Measurements from ENCODE around the gene FNDC3B. TPM values are rescaled to one million over a fixed set of nuclear protein-coding genes. Genes with fewer than 3 reads are reported as not detected.

The FNDC3B gene
- polyA plus RNA-seq, 1 donor, result 25.9 TPM

- Histone ChIP-seq H3K4me1 (ENCODE audit: control insufficient read depth, insufficient read depth, low read length) (peaks cover 8% of the 10 kb centered on the region), H3K27ac (ENCODE audit: low read length) (no peak overlapping the region), H3K36me3 (ENCODE audit: control insufficient read depth, insufficient read depth, low read length) (peaks cover 15% of the 10 kb centered on the region), H3K9me3 (ENCODE audit: control insufficient read depth, low read depth, low read length) (no peaks in the 10 kb centered on the region), H3K4me3 (ENCODE audit: low read length) (no peak overlapping the region), H3K27me3 (ENCODE audit: control insufficient read depth, insufficient read depth, low read length) (no peaks in the 10 kb centered on the region)
- no CpG with 5 or more reads among the region's 2 CpGs for WGBS (ENCODE audit: insufficient coverage, low lambda C conversion rate)
- DNase-seq, result no peak
These were observed 13.0 kb downstream of the FNDC3B start for GRCh38 chr3:172052405-172052804.

DNA sequence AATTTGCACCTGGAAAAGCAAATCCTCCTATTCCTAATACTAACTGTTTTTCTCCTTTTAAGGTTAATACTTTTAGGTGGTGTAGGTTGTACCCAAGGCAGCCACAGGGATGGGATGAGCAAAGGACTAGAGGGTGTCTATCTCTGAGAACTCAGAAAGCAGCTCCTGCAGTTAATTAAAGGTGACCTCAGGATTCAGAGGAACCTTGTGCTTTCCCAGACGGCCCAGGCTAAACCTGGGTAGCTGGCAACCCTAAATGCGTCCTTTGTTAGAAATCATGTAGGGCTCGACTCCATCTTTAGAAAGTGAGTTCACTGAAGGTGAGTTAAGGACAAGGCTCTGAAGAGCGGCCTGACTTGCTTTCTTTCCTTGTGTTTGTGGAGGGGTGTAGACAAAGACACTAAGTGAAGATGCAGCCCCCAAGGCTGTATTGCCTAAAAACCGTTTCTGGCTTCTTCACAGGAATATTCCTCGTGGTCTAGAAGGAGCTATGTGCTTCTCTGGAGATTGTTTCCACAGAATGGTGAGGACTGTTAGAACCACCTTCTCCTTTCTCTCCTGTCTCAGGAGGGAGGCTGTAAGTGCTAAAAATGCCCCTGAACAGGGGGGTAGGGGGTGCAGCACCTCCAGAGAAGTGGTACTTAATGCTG, 14.9 kb downstream of the FNDC3B start:
- peaks cover 13% of the 10 kb centered on the region for H3K36me3 ChIP-seq (ENCODE audit: control insufficient read depth, insufficient read depth, low read length)
- peaks cover 8% of the 10 kb centered on the region for H3K4me1 ChIP-seq (ENCODE audit: control insufficient read depth, insufficient read depth, low read length)
- 100% methylated on average over 1 of the region's 6 CpGs for WGBS (ENCODE audit: insufficient coverage, low lambda C conversion rate)
- no peaks in the 10 kb centered on the region for H3K27me3 ChIP-seq (ENCODE audit: control insufficient read depth, insufficient read depth, low read length)
- H3K9me3 ChIP-seq (ENCODE audit: control insufficient read depth, low read depth, low read length), result no peaks in the 10 kb centered on the region
- no peak overlapping the region for H3K27ac ChIP-seq (ENCODE audit: low read length)
- DNase-seq, result no peak
- H3K4me3 ChIP-seq (ENCODE audit: low read length), result no peak overlapping the region

DNA sequence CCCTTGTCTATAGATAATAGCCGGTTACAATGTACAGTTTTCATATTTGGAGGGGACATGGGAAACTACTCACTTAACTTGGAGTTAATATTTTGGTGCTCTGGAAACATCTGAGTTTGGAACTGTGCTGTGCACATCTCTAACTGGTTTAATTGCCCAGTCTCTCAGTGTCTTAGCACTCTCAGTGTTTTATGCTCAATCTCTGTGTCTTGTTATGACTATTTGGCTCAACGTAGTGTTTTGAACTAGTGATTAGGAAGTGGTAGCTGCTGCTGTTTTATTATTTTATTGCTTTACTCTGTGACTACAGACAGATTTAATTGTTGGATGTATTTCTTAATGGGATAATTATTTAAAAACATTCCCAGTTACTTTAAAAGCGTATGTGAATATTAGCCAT, 17.0 kb downstream of the FNDC3B start:
- Histone ChIP-seq H3K36me3 (ENCODE audit: control insufficient read depth, insufficient read depth, low read length) (peaks cover 11% of the 10 kb centered on the region), H3K27me3 (ENCODE audit: control insufficient read depth, insufficient read depth, low read length) (no peaks in the 10 kb centered on the region), H3K4me3 (ENCODE audit: low read length) (no peak overlapping the region), H3K27ac (ENCODE audit: low read length) (no peak overlapping the region), H3K4me1 (ENCODE audit: control insufficient read depth, insufficient read depth, low read length) (peaks cover 9% of the 10 kb centered on the region), H3K9me3 (ENCODE audit: control insufficient read depth, low read depth, low read length) (no peaks in the 10 kb centered on the region)
- no peak for DNase-seq
- 80% methylated on average over 1 of the region's 3 CpGs for WGBS (ENCODE audit: insufficient coverage, low lambda C conversion rate)

GRCh38 chr3:172057059-172057458, 17.7 kb downstream of the FNDC3B start:
- Histone ChIP-seq H3K9me3 (ENCODE audit: control insufficient read depth, low read depth, low read length) (no peaks in the 10 kb centered on the region), H3K27me3 (ENCODE audit: control insufficient read depth, insufficient read depth, low read length) (no peaks in the 10 kb centered on the region), H3K36me3 (ENCODE audit: control insufficient read depth, insufficient read depth, low read length) (peaks cover 10% of the 10 kb centered on the region), H3K4me3 (ENCODE audit: low read length) (no peak overlapping the region), H3K4me1 (ENCODE audit: control insufficient read depth, insufficient read depth, low read length) (peaks cover 9% of the 10 kb centered on the region), H3K27ac (ENCODE audit: low read length) (no peak overlapping the region)
- WGBS (ENCODE audit: insufficient coverage, low lambda C conversion rate), result no CpG with 5 or more reads among the region's 3 CpGs
- DNase-seq, result no peak

DNA sequence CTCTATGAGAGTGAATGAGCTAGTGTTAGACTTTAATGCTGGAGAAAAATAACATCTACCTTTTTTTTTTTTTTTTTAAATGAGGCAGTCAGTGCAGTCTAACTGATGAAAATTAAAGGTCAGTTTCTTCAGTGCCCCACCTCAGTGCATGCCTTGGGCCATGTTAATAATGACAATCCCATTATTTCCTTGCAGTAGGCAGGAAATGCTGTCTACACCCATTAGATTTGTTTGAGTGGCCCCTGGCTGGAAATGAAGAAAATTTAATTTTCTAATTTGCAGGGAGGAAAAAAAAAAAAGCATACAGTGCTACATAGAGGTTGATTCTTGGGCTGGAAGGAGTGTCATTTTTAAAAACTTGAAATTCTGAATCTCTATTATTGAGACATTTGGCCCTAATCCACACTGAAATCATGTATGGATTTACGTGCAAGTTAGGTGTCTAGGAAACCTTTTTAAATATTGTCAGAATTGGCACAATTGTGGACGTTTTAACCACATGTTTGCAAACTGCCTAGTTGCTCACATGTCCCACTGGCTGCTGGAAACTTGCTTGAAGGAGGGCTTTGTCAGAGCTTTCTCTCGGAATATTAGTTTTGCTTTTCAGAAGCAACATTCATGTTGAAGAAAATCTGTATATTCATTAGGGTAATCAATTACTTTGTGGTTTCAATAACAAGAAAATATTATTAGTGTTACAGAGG, 18.4 kb downstream of the FNDC3B start:
- 100% methylated on average over 1 of the region's 3 CpGs for WGBS (ENCODE audit: insufficient coverage, low lambda C conversion rate)
- H3K36me3 ChIP-seq (ENCODE audit: control insufficient read depth, insufficient read depth, low read length), result peaks cover 6% of the 10 kb centered on the region
- no peak overlapping the region for H3K4me3 ChIP-seq (ENCODE audit: low read length)
- H3K9me3 ChIP-seq (ENCODE audit: control insufficient read depth, low read depth, low read length), result no peaks in the 10 kb centered on the region
- DNase-seq, result no peak
- no peaks in the 10 kb centered on the region for H3K27me3 ChIP-seq (ENCODE audit: control insufficient read depth, insufficient read depth, low read length)
- H3K4me1 ChIP-seq (ENCODE audit: control insufficient read depth, insufficient read depth, low read length), result peaks cover 10% of the 10 kb centered on the region
- no peak overlapping the region for H3K27ac ChIP-seq (ENCODE audit: low read length)

DNA sequence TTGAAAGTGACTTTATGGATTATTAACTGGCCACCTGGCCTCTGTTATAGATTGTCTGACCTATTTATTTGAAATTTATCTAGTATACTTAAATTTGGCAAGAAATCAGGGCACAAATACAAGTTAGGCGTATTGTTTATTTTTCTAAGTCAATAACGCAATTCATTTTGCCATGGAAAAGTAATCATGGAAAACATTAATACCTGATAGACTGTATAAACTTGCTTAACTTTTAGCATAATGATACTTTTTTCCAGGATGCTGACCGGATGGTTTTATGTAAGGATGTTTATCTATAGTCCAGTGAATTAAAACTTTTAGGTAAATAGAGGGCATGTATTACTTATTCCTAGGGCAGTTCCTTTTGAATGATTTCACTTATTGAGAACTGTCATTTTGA, 20.2 kb downstream of the FNDC3B start:
- Histone ChIP-seq H3K4me3 (ENCODE audit: low read length) (no peak overlapping the region), H3K4me1 (ENCODE audit: control insufficient read depth, insufficient read depth, low read length) (peaks cover 10% of the 10 kb centered on the region), H3K27ac (ENCODE audit: low read length) (no peak overlapping the region), H3K9me3 (ENCODE audit: control insufficient read depth, low read depth, low read length) (no peaks in the 10 kb centered on the region), H3K36me3 (ENCODE audit: control insufficient read depth, insufficient read depth, low read length) (peaks cover 2% of the 10 kb centered on the region), H3K27me3 (ENCODE audit: control insufficient read depth, insufficient read depth, low read length) (no peaks in the 10 kb centered on the region)
- DNase-seq, result no peak
- WGBS (ENCODE audit: insufficient coverage, low lambda C conversion rate), result 100% methylated on average over 1 of the region's 3 CpGs

DNA sequence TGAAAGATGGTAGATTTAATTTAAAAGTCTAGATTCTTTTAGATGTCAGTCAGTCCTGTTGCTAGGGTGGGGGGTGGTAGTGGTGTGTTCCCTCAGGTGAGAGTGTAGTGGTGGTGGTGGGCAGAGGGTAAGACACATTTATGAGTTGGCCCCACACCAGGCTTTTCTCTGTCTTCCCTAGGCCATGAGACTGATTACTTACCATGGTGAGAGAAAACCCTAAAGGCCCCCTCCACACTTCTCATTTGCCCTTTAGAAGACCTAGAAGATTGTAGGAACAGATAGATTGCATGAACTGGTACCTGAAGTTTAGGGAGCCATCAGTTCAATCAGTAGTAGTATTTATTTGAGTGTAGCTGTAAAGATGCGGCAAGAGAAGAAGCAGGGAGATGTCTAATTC, 20.9 kb downstream of the FNDC3B start:
- Histone ChIP-seq H3K4me3 (ENCODE audit: low read length) (no peak overlapping the region), H3K36me3 (ENCODE audit: control insufficient read depth, insufficient read depth, low read length) (no peaks in the 10 kb centered on the region), H3K27ac (ENCODE audit: low read length) (no peak overlapping the region), H3K9me3 (ENCODE audit: control insufficient read depth, low read depth, low read length) (no peaks in the 10 kb centered on the region), H3K27me3 (ENCODE audit: control insufficient read depth, insufficient read depth, low read length) (no peaks in the 10 kb centered on the region), H3K4me1 (ENCODE audit: control insufficient read depth, insufficient read depth, low read length) (peaks cover 10% of the 10 kb centered on the region)
- WGBS (ENCODE audit: insufficient coverage, low lambda C conversion rate), result 100% methylated on average over 1 of the region's 1 CpG
- no peak for DNase-seq

DNA sequence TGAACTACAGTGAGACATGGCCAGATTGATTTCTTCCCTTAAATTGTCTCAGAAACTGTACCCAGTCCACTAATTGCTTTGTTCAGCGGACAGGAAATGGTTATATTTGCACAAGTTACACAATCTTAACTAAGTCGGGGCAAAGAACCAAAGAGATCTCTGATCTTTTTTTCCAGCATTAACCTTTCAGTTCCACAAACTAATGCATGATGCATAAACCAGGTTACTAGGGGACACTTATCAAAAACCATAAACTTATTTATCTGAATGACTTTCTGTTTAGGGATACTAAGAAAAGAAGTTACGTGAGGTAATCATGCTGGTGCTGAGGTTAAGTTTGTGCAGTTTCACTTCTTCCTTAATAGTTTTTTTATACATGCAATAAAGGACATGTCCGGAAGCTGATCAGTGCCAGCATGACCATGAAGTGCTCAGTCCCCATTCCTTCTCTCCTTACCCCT, 22.4 kb downstream of the FNDC3B start:
- Histone ChIP-seq H3K4me1 (ENCODE audit: control insufficient read depth, insufficient read depth, low read length) (peaks cover 20% of the 10 kb centered on the region), H3K27me3 (ENCODE audit: control insufficient read depth, insufficient read depth, low read length) (no peaks in the 10 kb centered on the region), H3K9me3 (ENCODE audit: control insufficient read depth, low read depth, low read length) (no peaks in the 10 kb centered on the region), H3K36me3 (ENCODE audit: control insufficient read depth, insufficient read depth, low read length) (no peaks in the 10 kb centered on the region), H3K4me3 (ENCODE audit: low read length) (no peak overlapping the region), H3K27ac (ENCODE audit: low read length) (peak overlapping the region; percentile 84)
- DNase-seq, result peak; percentile 70 to 92
- WGBS (ENCODE audit: insufficient coverage, low lambda C conversion rate), result no CpG with 5 or more reads among the region's 4 CpGs

DNA sequence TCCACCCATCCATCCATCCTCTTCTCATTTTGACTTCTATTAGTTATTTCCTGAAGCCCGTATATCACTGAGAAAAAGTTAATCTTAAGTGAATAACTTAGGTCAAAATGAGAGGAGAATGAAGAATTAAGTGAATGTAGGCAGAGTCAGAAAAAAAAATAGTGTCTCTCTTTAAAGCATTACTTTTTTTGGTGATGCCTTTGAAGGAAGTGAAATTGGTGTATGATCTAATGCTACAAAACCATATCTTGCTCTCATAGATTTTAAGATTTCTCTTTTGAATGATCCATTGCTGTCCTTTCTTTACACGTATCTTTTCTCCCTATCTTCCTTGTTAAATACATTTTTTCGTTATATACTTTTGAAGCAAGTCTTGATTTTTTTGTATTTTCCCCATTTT, 23.4 kb downstream of the FNDC3B start:
- Histone ChIP-seq H3K4me1 (ENCODE audit: control insufficient read depth, insufficient read depth, low read length) (peaks cover 28% of the 10 kb centered on the region), H3K27me3 (ENCODE audit: control insufficient read depth, insufficient read depth, low read length) (no peaks in the 10 kb centered on the region), H3K4me3 (ENCODE audit: low read length) (no peak overlapping the region), H3K27ac (ENCODE audit: low read length) (no peak overlapping the region), H3K9me3 (ENCODE audit: control insufficient read depth, low read depth, low read length) (no peaks in the 10 kb centered on the region), H3K36me3 (ENCODE audit: control insufficient read depth, insufficient read depth, low read length) (no peaks in the 10 kb centered on the region)
- WGBS (ENCODE audit: insufficient coverage, low lambda C conversion rate), result 96% methylated on average over 3 of the region's 3 CpGs
- no peak for DNase-seq

GRCh38 chr3:172063456-172064432, 24.4 kb downstream of the FNDC3B start:
- H3K27ac ChIP-seq (ENCODE audit: low read length), result no peak overlapping the region
- H3K4me1 ChIP-seq (ENCODE audit: control insufficient read depth, insufficient read depth, low read length), result peaks cover 32% of the 10 kb centered on the region
- no peaks in the 10 kb centered on the region for H3K27me3 ChIP-seq (ENCODE audit: control insufficient read depth, insufficient read depth, low read length)
- no peaks in the 10 kb centered on the region for H3K9me3 ChIP-seq (ENCODE audit: control insufficient read depth, low read depth, low read length)
- no peaks in the 10 kb centered on the region for H3K36me3 ChIP-seq (ENCODE audit: control insufficient read depth, insufficient read depth, low read length)
- DNase-seq, result no peak
- WGBS (ENCODE audit: insufficient coverage, low lambda C conversion rate), result 100% methylated on average over 1 of the region's 7 CpGs
- H3K4me3 ChIP-seq (ENCODE audit: low read length), result no peak overlapping the region
